HTERT RPE-1 (cell line): ENCODE results near the gene FAM111B.

ENCODE experiments used
- in situ Hi-C: fragments of 300-500 bp; cut with MboI; formaldehyde crosslinking; loops from 4 replicates; pipeline ENCODE4 v1.14.3; 2020; ENCODE audit warnings: low sequenced_read_pairs

FAM111B gene

GRCh38 chr11:59154610-59155009 lies 47.6 kb downstream of the FAM111B start:
- in situ Hi-C loops = no loop called here

- in situ Hi-C loops = no loop called here
Observed at GRCh38 chr11:59157433-59157832, 50.4 kb downstream of the FAM111B start.

GRCh38 chr11:59158206-59159068 lies 51.4 kb downstream of the FAM111B start:
- in situ Hi-C loops = no loop called here

GRCh38 chr11:59164028-59164427 lies 57.0 kb downstream of the FAM111B start:
- in situ Hi-C loops = no loop called here

DNA sequence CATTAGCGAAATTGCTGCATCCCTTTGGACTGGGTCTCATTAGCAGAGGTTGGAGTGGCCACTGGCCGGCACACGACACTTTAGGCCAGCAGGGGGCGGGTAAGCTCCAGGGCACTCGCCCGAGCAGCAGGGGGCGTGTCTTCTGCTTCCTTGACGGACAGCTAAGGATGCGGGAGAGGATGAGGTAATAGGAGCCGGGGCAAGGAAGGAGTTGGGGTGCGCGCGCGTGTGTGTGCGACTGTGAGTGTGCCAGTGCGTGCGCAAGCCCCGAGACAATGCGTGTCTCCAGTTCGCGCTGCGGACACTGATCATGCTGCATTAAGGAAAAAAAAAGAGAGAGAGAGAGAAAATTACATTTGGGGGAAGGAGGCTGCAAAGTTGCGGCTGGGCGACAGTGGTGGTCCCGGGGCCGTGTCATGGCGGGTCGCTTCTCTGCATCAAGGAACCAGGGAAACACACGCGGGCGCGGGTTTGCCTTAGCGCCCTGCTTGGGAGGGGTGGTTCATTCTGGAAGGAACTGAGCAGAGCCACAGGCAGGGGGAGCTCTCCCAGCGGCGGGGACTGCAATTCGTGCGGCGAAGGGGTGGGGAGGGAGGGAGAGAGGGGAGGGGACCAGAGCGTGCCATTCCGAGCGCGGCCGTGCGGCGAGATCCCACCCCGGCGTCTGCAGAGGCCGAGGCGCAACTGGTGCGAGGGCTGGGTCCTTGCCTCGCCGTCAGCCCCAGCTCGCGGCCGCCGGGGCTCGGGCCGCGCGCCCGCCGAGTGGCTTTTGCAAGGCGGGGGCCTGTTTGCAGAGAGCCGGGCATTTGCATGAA lies 64.7 kb downstream of the FAM111B start, which contains the start of gene DTX4:
Gene DTX4, plus strand, starts transcription at position 625 of the 815 bp plus-strand sequence. CDS start 464 bp downstream, outside the sequence.
- in situ Hi-C loops = no loop called here

- in situ Hi-C loops = no loop called here
Observed at GRCh38 chr11:59172345-59173079, 65.5 kb downstream of the FAM111B start.

GRCh38 chr11:59173080-59173963 lies 66.3 kb downstream of the FAM111B start:
- in situ Hi-C loops = no loop called here

DNA sequence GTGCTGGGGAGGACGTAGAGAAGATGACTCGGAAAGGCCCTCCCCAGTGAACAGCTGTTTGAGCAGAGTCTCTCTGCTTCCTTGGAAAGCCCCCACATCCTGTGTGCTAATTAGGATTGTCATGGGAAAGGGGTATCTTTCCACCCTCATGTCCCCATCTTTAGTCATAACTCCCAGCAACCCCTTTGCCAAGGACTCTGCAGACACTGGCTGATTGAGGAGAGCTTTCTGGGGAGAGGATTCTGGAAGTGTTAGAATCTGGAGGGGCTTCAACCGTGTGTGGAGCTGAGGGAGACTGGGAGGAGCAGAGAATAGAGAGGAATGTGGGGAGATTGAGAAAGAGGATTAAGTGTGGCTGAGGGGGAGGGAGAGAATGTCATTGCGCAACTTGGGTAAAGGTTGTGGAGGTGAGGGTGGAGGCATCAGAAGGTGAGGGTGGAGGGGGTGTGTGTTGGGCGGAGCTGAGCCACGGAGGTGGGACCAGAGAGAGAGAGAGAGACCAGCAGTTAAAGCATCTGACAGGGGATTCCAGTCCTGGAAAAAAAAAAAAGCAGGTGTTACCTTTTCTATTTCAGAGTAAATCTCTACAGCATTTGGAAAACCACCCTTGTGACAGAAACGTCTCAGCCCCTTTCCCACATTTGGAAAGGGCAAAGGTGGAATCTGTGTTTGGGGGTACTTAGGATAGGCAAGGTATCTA lies 67.1 kb downstream of the FAM111B start:
- in situ Hi-C loops = no loop called here

- in situ Hi-C loops = no loop called here
Observed at GRCh38 chr11:59174664-59175033, 67.6 kb downstream of the FAM111B start.

GRCh38 chr11:59175091-59175501 lies 68.1 kb downstream of the FAM111B start:
- in situ Hi-C loops = no loop called here

GRCh38 chr11:59176330-59176729 lies 69.3 kb downstream of the FAM111B start:
- in situ Hi-C loops = no loop called here
